ENCODE results near the gene NUP214. TPM values are rescaled to one million over a fixed set of nuclear protein-coding genes. Genes with fewer than 3 reads are reported as not detected.

Gene NUP214
- total and polyA plus RNA-seq, 9 donors = 25.0 to 60.7 (median 46.6) TPM

- intact Hi-C loops (cut with DNase I) = no loop called here
- Histone ChIP-seq H3K4me1 (ENCODE audit: insufficient read depth) (no peaks in the 10 kb centered on the region), H3K27me3 (no peaks in the 10 kb centered on the region), H3K36me3 (no peaks in the 10 kb centered on the region), H3K9me3 (no peaks in the 10 kb centered on the region), H3K27ac (no peak overlapping the region), H3K4me3 (no peak overlapping the region)
- TF ChIP-seq CTCF (IDR thresholded peaks at IDR 0.05) = no peak
- no peak for TF ChIP-seq EP300 (IDR thresholded peaks at IDR 0.05)
- TF ChIP-seq POLR2A (IDR thresholded peaks at IDR 0.05) = no peak
- no peak for DNase-seq
- WGBS, 3 donors = 84 to 88% (median 87%) methylated on average over 9 of the region's 9 CpGs
Observed at GRCh38 chr9:131081868-131082267, 43.5 kb upstream of the NUP214 start.

- 57 to 75% (median 67%) methylated on average over 10 to 11 of the region's 11 CpGs for WGBS, 3 donors
- Histone ChIP-seq H3K27me3 (no peaks in the 10 kb centered on the region), H3K9me3 (no peaks in the 10 kb centered on the region), H3K4me1 (ENCODE audit: insufficient read depth) (no peaks in the 10 kb centered on the region), H3K27ac (no peak overlapping the region), H3K36me3 (no peaks in the 10 kb centered on the region), H3K4me3 (no peak overlapping the region)
- no peak for DNase-seq
- no peak for TF ChIP-seq POLR2A (IDR thresholded peaks at IDR 0.05)
- intact Hi-C loops (cut with DNase I) = no loop called here
Observed at GRCh38 chr9:131082774-131083512, 42.4 kb upstream of the NUP214 start.

- TF ChIP-seq CTCF (IDR thresholded peaks at IDR 0.05) = no peak
- TF ChIP-seq POLR2A (IDR thresholded peaks at IDR 0.05) = no peak
- TF ChIP-seq EP300 (IDR thresholded peaks at IDR 0.05) = no peak
- Histone ChIP-seq H3K27ac (no peak overlapping the region), H3K4me1 (ENCODE audit: insufficient read depth) (no peaks in the 10 kb centered on the region), H3K27me3 (no peaks in the 10 kb centered on the region), H3K4me3 (no peak overlapping the region), H3K9me3 (no peaks in the 10 kb centered on the region), H3K36me3 (no peaks in the 10 kb centered on the region)
- 73 to 81% (median 76%) methylated on average over 8 of the region's 8 CpGs for WGBS, 3 donors
- no peak for DNase-seq
- intact Hi-C loops (cut with DNase I) = no loop called here
Observed at GRCh38 chr9:131084661-131085369, 40.6 kb upstream of the NUP214 start.

- 67 to 72% (median 69%) methylated on average over 22 to 23 of the region's 23 CpGs for WGBS, 3 donors
- no peak for TF ChIP-seq POLR2A (IDR thresholded peaks at IDR 0.05)
- no peak for TF ChIP-seq CTCF (IDR thresholded peaks at IDR 0.05)
- TF ChIP-seq EP300 (IDR thresholded peaks at IDR 0.05) = no peak
Observed at GRCh38 chr9:131085370-131086122, 39.8 kb upstream of the NUP214 start.

More at GRCh38 chr9:131085370-131086122, 39.8 kb upstream of the NUP214 start:
- no peaks in the 10 kb centered on the region for H3K9me3 ChIP-seq
- no peaks in the 10 kb centered on the region for H3K4me1 ChIP-seq (ENCODE audit: insufficient read depth)
- DNase-seq = no peak
- H3K27ac ChIP-seq = no peak overlapping the region
- H3K36me3 ChIP-seq = no peaks in the 10 kb centered on the region
- no peak overlapping the region for H3K4me3 ChIP-seq
- no peaks in the 10 kb centered on the region for H3K27me3 ChIP-seq
- intact Hi-C loops (cut with DNase I) = no loop called here
